RWPE2 (cell line): Measurements from ENCODE around the gene NDUFA13.

Experiments used
- ATAC-seq: fragments of 200-7000 bp; cut with Tn5 transposase; 3 replicates; pipeline ENCODE4 v1.9.1; 2021; ENCODE audit warnings: low read depth
- DNase-seq: peaks from one replicate; pipeline ENCODE4 v3.0.0-alpha.2; 2020; ENCODE audit warnings: low spot score
- H3K27ac ChIP-seq: fragments of 450-650 bp; 2 replicates; pipeline ENCODE4 v1.5.1; 2017; ENCODE audit warnings: mild to moderate bottlenecking; ENCODE audit not compliant: poor library complexity, severe bottlenecking
- H3K27me3 ChIP-seq: fragments of 250-450 bp; sonication (Bioruptor Pico); 2 replicates; pipeline ENCODE4 v1.5.1; 2021; ENCODE audit warnings: mild to moderate bottlenecking, moderate library complexity; ENCODE audit not compliant: insufficient read depth, poor library complexity, severe bottlenecking
- H3K36me3 ChIP-seq: fragments of 250-450 bp; sonication (Bioruptor Pico); 2 replicates; pipeline ENCODE4 v1.5.1; 2020; ENCODE audit warnings: low read depth, mild to moderate bottlenecking, moderate library complexity
- H3K4me1 ChIP-seq: fragments of 250-450 bp; sonication (Bioruptor Pico); 2 replicates; pipeline ENCODE4 v1.5.1; 2021; ENCODE audit warnings: mild to moderate bottlenecking, moderate library complexity; ENCODE audit not compliant: insufficient read depth, poor library complexity, severe bottlenecking
- H3K4me3 ChIP-seq: fragments of 250-450 bp; sonication (Bioruptor Pico); 2 replicates; pipeline ENCODE4 v1.5.1; 2021; ENCODE audit warnings: mild to moderate bottlenecking, moderate library complexity; ENCODE audit not compliant: severe bottlenecking
- H3K9me3 ChIP-seq: fragments of 250-450 bp; sonication (Bioruptor Pico); 2 replicates; pipeline ENCODE4 v1.5.1; 2021; ENCODE audit warnings: mild to moderate bottlenecking, moderate library complexity; ENCODE audit not compliant: severe bottlenecking
- CTCF ChIP-seq: fragments of 450-650 bp; IDR thresholded peaks from one replicate; pipeline ENCODE4 v1.5.1; 2017; ENCODE audit warnings: mild to moderate bottlenecking, moderate library complexity; ENCODE audit not compliant: poor library complexity, severe bottlenecking

NDUFA13 gene

DNA sequence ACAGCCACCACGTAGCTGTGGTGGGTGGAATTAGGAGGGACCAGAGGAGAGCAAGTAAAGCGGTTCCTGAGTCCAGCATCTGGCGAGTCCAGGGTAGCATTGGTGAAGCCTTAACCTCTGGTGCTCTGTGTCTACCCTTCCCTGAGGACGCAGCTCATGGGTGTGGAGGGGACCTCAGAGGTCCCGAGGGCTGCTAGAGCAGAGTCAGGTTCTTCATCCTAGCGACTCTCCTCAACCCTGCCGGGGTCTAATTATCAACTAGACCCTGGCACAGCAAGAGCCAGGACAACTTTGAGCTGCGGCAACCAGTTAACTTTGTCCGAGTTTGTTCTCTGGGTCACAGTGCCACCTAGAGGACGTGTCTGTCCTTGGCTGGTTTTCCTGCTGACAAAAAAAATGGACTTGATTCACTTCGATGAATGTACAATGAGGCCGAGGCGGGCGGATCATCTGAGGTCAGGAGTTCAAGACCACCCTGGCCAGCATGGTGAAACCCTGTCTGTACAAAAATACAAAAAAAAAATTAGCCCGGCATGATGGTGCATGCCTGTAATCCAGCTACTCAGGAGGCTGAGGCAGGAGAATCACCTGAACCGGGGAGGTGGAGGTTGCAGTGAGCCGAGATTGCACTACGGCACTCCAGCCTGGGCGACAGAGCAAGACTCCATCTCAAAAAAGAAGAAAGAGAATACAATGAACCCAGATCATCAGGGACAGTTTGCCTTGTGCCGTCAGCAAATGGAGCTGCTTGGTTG is 25.6 kb upstream of the NDUFA13 start:
- Histone ChIP-seq H3K27me3 (no peaks in the 10 kb centered on the region), H3K27ac (peak overlapping the region; percentile 86), H3K4me3 (no peak overlapping the region), H3K4me1 (peaks cover 22% of the 10 kb centered on the region), H3K36me3 (peaks cover 39% of the 10 kb centered on the region), H3K9me3 (no peaks in the 10 kb centered on the region)
- DNase-seq (no peak), ATAC-seq (peak; percentile 13; the same call in 1 of the 3 replicates)
- TF ChIP-seq CTCF: peak; percentile 90

DNA sequence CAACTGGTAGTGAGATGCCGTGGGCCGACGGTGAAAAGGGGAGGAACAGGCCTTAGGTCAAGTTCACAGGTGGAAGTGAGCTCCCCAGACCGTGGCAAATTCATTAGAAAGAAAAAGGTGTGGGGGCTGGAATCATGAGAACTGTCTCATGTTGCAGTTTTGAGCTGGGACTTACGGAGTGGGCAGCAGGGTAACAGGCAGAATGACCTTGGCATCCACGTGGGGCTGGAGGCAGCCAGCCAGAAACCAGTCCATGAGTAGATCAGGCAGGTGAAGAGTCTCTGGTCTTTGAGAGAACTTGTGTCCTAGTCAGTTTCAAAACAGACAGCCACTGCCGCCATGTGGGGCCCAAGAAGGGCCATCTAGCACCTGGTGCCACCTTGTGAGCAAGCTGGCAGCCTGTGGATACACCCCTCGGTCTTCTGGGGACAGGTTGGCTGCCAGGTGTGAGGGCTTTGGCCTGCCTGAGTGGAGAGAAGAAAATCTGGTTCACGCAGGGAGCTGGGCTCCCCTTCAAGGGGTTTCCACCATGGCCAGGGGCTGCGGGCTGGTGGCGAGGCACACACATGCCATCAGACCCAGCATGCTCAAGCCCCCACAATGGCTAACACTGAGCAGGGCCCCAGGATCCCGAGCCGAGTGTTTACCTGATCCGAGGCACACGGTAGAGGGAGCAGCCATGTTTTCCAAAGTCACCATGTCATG is 24.6 kb upstream of the NDUFA13 start:
- no peak for TF ChIP-seq CTCF
- Histone ChIP-seq H3K36me3 (peaks cover 50% of the 10 kb centered on the region), H3K27ac (no peak overlapping the region), H3K27me3 (no peaks in the 10 kb centered on the region), H3K4me1 (peaks cover 20% of the 10 kb centered on the region), H3K9me3 (no peaks in the 10 kb centered on the region), H3K4me3 (no peak overlapping the region)
- ATAC-seq: no peak
- DNase-seq: no peak

DNA sequence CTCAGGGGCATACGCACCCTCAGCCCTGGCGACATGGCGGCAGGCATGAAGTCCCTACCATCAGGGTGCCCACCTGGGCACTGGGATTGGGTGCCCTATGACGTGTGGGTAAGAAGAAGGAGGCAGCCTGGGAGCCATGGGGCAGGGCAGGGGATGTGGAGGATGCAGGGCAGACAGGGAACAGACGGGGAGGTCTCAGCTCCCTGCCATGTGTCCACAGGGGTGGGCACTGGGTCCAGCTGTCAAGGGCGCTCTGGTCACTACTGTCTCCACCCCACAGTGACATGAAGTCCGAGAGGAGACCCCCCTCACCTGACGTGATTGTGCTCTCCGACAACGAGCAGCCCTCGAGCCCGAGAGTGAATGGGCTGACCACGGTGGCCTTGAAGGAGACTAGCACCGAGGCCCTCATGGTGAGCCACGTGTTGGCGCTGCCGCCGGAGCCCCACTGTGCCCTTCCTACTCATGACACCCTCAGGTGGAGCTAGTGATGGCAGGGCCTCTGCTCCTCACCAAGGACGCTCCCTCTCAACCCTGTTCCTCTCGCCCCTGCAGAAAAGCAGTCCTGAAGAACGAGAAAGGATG is 23.9 kb upstream of the NDUFA13 start:
- DNase-seq (no peak), ATAC-seq (no peak)
- TF ChIP-seq CTCF: no peak
- no peaks in the 10 kb centered on the region for H3K27me3 ChIP-seq
- no peaks in the 10 kb centered on the region for H3K9me3 ChIP-seq
- H3K27ac ChIP-seq: no peak overlapping the region
- H3K36me3 ChIP-seq: peaks cover 56% of the 10 kb centered on the region
- H3K4me1 ChIP-seq: peaks cover 20% of the 10 kb centered on the region
- H3K4me3 ChIP-seq: no peak overlapping the region

DNA sequence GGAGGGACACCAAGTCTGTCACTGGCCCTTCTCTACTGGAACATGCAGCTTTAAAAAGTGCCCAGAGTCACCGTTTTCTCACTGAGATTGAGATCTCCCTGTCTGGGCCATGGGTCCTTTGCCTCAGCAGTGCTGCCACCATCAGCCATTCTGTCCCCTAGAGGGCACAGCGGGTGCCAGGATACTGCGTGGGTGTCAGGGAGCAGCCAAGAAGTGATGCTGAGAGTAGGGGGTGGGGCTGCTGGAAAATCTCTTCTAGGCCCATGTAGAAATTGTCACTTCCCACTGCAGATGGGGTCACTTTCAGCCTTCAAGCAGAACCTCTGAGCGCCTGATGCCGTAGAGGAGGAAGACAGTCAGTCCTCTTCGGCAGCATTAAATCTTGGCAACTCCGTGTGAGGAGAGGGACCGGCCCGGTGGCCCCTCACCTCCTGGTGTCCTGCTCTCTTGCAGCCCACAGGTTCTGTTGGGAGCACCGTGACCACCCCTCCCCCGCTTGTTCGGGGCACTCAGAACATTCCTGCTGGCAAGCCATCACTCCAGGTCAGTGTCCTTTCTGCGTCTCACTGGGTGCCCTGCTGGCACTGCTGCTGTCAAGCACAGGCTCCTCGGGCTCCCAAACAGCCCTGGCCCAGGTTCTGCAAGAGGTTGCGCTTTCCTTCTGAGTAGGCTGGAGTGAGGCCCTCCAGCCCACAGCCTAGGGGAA is 22.0 kb upstream of the NDUFA13 start:
- ATAC-seq (no peak), DNase-seq (no peak)
- no peak for TF ChIP-seq CTCF
- Histone ChIP-seq H3K27ac (no peak overlapping the region), H3K9me3 (no peaks in the 10 kb centered on the region), H3K4me1 (peaks cover 5% of the 10 kb centered on the region), H3K27me3 (no peaks in the 10 kb centered on the region), H3K4me3 (no peak overlapping the region), H3K36me3 (peaks cover 73% of the 10 kb centered on the region)
